Keratinocyte (primary cell): ENCODE results near the gene UBA3. TPM values are rescaled to one million over a fixed set of nuclear protein-coding genes. Genes with fewer than 3 reads are reported as not detected.

Experiments
- DNase-seq: peaks from one replicate; pipeline ENCODE4 v3.0.0-alpha.2; 2011; ENCODE audit warnings: low read depth, missing footprints, low spot score
- FAIRE-seq: peaks from 2 replicates; lab custom pipeline; 2011; peaks lifted over from hg19 to GRCh38; lab: Jason Lieb, UNC
- H2AFZ ChIP-seq: 2 replicates; pipeline ENCODE4 v1.6.0; 2012; ENCODE audit warnings: low read length, control low read depth, inconsistent platforms; ENCODE audit not compliant: control insufficient read depth
- H3K27ac ChIP-seq: 2 replicates; pipeline ENCODE4 v1.5.1; 2011; ENCODE audit warnings: low read length; ENCODE audit not compliant: control insufficient read depth, insufficient read depth
- H3K27me3 ChIP-seq: 3 replicates; pipeline ENCODE4 v1.6.0; 2011; ENCODE audit warnings: low read length; ENCODE audit not compliant: control insufficient read depth, insufficient read depth; ENCODE audit errors: extremely low read depth
- H3K36me3 ChIP-seq, 2 experiments: 2 replicates in 1 of 2; 3 replicates in 1 of 2; pipeline ENCODE4 v1.5.1; 2011; ENCODE audit warnings: low read length in 2 of 2, mild to moderate bottlenecking in 1 of 2; ENCODE audit not compliant: control insufficient read depth in 2 of 2, insufficient read depth in 2 of 2; ENCODE audit errors: extremely low read depth in 1 of 2
- H3K4me1 ChIP-seq: 3 replicates; pipeline ENCODE4 v1.5.1; 2011; ENCODE audit warnings: low read length; ENCODE audit not compliant: control insufficient read depth, insufficient read depth; ENCODE audit errors: extremely low read depth
- H3K4me2 ChIP-seq: 3 replicates; pipeline ENCODE4 v1.6.0; 2011; ENCODE audit warnings: low read depth, low read length; ENCODE audit not compliant: control insufficient read depth, insufficient read depth; ENCODE audit errors: extremely low read depth
- H3K4me3 ChIP-seq, 3 experiments: fragments of 200-600 bp in 1 of 3; sonication (generic) in 1 of 3; 2 replicates in 2 of 3; 3 replicates in 1 of 3; pipeline ENCODE4 v1.5.1; 2011 to 2016; ENCODE audit warnings: low read length in 3 of 3, mild to moderate bottlenecking in 3 of 3, control low read depth in 2 of 3, inconsistent platforms in 1 of 3, low read depth in 1 of 3, mixed read lengths in 1 of 3, mixed run types in 1 of 3, moderate library complexity in 1 of 3; ENCODE audit not compliant: control insufficient read depth in 2 of 3, insufficient read depth in 2 of 3; ENCODE audit errors: extremely low read depth in 1 of 3
- H3K79me2 ChIP-seq: 2 replicates; pipeline ENCODE4 v1.6.0; 2012; ENCODE audit warnings: low read length; ENCODE audit not compliant: control insufficient read depth, insufficient read depth
- H3K9ac ChIP-seq: 3 replicates; pipeline ENCODE4 v1.6.0; 2011; ENCODE audit warnings: low read length; ENCODE audit not compliant: control insufficient read depth, insufficient read depth; ENCODE audit errors: extremely low read depth
- H3K9me1 ChIP-seq: 3 replicates; pipeline ENCODE4 v1.6.0; 2011; ENCODE audit warnings: low read length; ENCODE audit not compliant: control insufficient read depth, insufficient read depth; ENCODE audit errors: extremely low read depth
- H3K9me3 ChIP-seq: 2 replicates; pipeline ENCODE4 v1.5.1; 2012; ENCODE audit warnings: low read depth, low read length; ENCODE audit not compliant: control insufficient read depth
- H4K20me1 ChIP-seq: 3 replicates; pipeline ENCODE4 v1.6.0; 2011; ENCODE audit warnings: low read length; ENCODE audit not compliant: control insufficient read depth, insufficient read depth; ENCODE audit errors: extremely low read depth
- EZH2 ChIP-seq: IDR thresholded peaks from one replicate; pipeline ENCODE4 v1.6.1; 2012; ENCODE audit warnings: inconsistent platforms, mild to moderate bottlenecking, low read length, moderate library complexity
- dilution Hi-C: fragments of 300-500 bp; cut with MboI; formaldehyde crosslinking; loops from one replicate; pipeline ENCODE4 v1.7.0; 2020; ENCODE audit warnings: low sequenced_read_pairs; ENCODE audit not compliant: extremely low pct_ligation_motif_present
- polyA plus RNA-seq, 5 experiments: library from polyadenylated mRNA; depleted of rRNA in 3 of 5; stranded (reverse) in 3 of 5; stranded (forward) in 1 of 5; unstranded in 1 of 5; fragments of >200 nt; gene quantifications; 1 replicate in 1 of 5; 2 replicates in 3 of 5; 3 replicates in 1 of 5; pipeline versions ENCODE4 v1.2.1 to v1.2.3, GENCODE V29; 2011 to 2012; ENCODE audit warnings: missing spikeins in 2 of 5, low read depth in 1 of 5, low replicate concordance in 1 of 5
- TF ChIP-seq, protein P1 (sequence below), 3 experiments: IDR thresholded peaks in 1 of 3; conservative IDR thresholded peaks in 1 of 3; optimal IDR thresholded peaks in 1 of 3; 2 replicates in 2 of 3; 3 replicates in 1 of 3; pipeline versions ENCODE3 to v1.5.1; 2011; ENCODE audit warnings: low read length in 3 of 3, mild to moderate bottlenecking in 3 of 3, moderate library complexity in 2 of 3, control low read depth in 1 of 3, inconsistent platforms in 1 of 3; ENCODE audit not compliant: insufficient read depth in 2 of 3; ENCODE audit errors: extremely low read depth in 1 of 3

UBA3 gene
- polyA plus RNA-seq, 1 donor (not counting 4 experiments of a cell fraction or from before 2014, with no cell fraction given), result 125 TPM

DNA sequence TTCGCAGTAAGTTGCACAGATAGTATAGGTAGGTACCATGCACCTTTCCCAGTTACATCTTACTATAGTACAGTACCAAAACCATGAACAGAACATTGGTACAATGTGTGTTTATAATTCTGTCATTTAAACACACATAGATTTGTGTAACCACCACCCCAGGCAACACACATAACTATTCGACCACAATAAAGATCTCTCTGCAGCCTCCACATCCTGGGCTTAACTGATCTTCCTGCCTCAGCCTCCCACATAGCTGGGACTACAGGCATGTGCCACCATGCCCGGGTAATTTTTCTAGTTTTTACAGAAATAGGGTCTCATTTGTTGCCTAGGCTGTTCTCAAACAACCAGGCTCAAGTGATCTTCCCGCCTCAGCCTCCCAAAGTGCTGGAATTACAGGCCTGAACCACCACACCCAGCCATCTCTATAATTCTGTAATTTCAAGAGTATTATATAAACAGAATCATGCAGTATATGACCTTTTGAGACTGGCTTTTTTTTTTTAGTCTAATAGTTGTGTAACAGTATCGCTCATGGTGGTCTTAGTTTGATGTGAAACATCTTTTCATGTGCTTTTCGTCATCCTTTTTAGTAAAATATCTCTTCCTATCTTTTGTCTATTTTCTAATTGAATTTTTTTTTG lies 14.7 kb downstream of the UBA3 start:
- dilution Hi-C loops, result no loop called here
- no peak for FAIRE-seq
- peaks cover 12 to 13% of the 10 kb centered on the region in 2 experiments for H3K36me3 ChIP-seq

DNA sequence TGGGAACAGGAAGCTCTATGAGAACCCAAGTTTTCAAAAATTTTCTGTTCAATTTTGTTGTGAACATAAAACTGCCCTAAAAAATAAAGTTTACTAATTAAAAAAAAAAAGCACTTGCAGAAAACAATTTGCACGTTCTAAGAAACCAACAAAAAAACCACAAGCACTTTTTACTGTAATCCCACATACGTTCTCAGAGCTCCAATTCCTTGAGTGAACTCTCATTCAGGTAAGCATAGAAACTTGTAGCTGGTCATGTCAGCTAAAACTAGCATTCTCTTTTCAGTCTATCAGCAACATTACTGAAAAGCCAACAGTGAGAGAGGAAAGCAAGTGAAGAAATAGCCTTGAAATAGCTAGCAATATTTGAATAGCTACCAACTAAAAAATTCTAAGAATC lies 16.5 kb downstream of the UBA3 start:
- H3K27me3 ChIP-seq, result no peaks in the 10 kb centered on the region
- H2AFZ ChIP-seq, result no peak overlapping the region
- no peak overlapping the region for H3K9ac ChIP-seq
- TF ChIP-seq, protein P1, sequence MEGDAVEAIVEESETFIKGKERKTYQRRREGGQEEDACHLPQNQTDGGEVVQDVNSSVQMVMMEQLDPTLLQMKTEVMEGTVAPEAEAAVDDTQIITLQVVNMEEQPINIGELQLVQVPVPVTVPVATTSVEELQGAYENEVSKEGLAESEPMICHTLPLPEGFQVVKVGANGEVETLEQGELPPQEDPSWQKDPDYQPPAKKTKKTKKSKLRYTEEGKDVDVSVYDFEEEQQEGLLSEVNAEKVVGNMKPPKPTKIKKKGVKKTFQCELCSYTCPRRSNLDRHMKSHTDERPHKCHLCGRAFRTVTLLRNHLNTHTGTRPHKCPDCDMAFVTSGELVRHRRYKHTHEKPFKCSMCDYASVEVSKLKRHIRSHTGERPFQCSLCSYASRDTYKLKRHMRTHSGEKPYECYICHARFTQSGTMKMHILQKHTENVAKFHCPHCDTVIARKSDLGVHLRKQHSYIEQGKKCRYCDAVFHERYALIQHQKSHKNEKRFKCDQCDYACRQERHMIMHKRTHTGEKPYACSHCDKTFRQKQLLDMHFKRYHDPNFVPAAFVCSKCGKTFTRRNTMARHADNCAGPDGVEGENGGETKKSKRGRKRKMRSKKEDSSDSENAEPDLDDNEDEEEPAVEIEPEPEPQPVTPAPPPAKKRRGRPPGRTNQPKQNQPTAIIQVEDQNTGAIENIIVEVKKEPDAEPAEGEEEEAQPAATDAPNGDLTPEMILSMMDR (optimal IDR thresholded peaks at IDR 0.05 in 1 of 3, IDR thresholded peaks at IDR 0.05 in 1 of 3, conservative IDR thresholded peaks at IDR 0.05 in 1 of 3; ENCODE audit: extremely low read depth in 1 of 3, insufficient read depth in 2 of 3, low read length in 3 of 3), result no peak
- no peak for TF ChIP-seq EZH2
- dilution Hi-C loops, result no loop called here
- no peaks in the 10 kb centered on the region for H3K79me2 ChIP-seq
- H3K9me1 ChIP-seq, result no peaks in the 10 kb centered on the region
- no peak overlapping the region for H3K4me2 ChIP-seq
- H3K4me3 ChIP-seq, result no peak overlapping the region
- peaks cover 15 to 19% of the 10 kb centered on the region in 2 experiments for H3K36me3 ChIP-seq
- no peak overlapping the region for H3K27ac ChIP-seq
- H4K20me1 ChIP-seq, result no peaks in the 10 kb centered on the region
- no peaks in the 10 kb centered on the region for H3K4me1 ChIP-seq
- H3K9me3 ChIP-seq, result no peaks in the 10 kb centered on the region
- FAIRE-seq (no peak), DNase-seq (no peak)

More for the DNA sequence above, 14.7 kb downstream of the UBA3 start:
- Histone ChIP-seq H3K9me3 (no peaks in the 10 kb centered on the region), H4K20me1 (no peaks in the 10 kb centered on the region), H2AFZ (no peak overlapping the region), H3K9me1 (no peaks in the 10 kb centered on the region), H3K4me3 (no peak overlapping the region), H3K79me2 (no peaks in the 10 kb centered on the region), H3K27ac (no peak overlapping the region), H3K27me3 (no peaks in the 10 kb centered on the region), H3K4me1 (no peaks in the 10 kb centered on the region), H3K9ac (no peak overlapping the region), H3K4me2 (no peak overlapping the region)
- no peak for TF ChIP-seq EZH2
- TF ChIP-seq, protein P1 (optimal IDR thresholded peaks at IDR 0.05 in 1 of 3, IDR thresholded peaks at IDR 0.05 in 1 of 3, conservative IDR thresholded peaks at IDR 0.05 in 1 of 3; ENCODE audit: extremely low read depth in 1 of 3, insufficient read depth in 2 of 3, low read length in 3 of 3), result no peak
- DNase-seq, result no peak
